Keratinocyte (primary cell): Measurements from ENCODE around the gene TBC1D14. TPM values are rescaled to one million over a fixed set of nuclear protein-coding genes. Genes with fewer than 3 reads are reported as not detected.

Source experiments
- DNase-seq: peaks from one replicate; pipeline ENCODE4 v3.0.0-alpha.2; 2011; ENCODE audit warnings: low read depth, missing footprints, low spot score
- FAIRE-seq: peaks from 2 replicates; lab custom pipeline; 2011; peaks lifted over from hg19 to GRCh38; lab: Jason Lieb, UNC
- H2AFZ ChIP-seq: 2 replicates; pipeline ENCODE4 v1.6.0; 2012; ENCODE audit warnings: low read length, control low read depth, inconsistent platforms; ENCODE audit not compliant: control insufficient read depth
- H3K27ac ChIP-seq: 2 replicates; pipeline ENCODE4 v1.5.1; 2011; ENCODE audit warnings: low read length; ENCODE audit not compliant: control insufficient read depth, insufficient read depth
- H3K27me3 ChIP-seq: 3 replicates; pipeline ENCODE4 v1.6.0; 2011; ENCODE audit warnings: low read length; ENCODE audit not compliant: control insufficient read depth, insufficient read depth; ENCODE audit errors: extremely low read depth
- H3K36me3 ChIP-seq, 2 experiments: 2 replicates in 1 of 2; 3 replicates in 1 of 2; pipeline ENCODE4 v1.5.1; 2011; ENCODE audit warnings: low read length in 2 of 2, mild to moderate bottlenecking in 1 of 2; ENCODE audit not compliant: control insufficient read depth in 2 of 2, insufficient read depth in 2 of 2; ENCODE audit errors: extremely low read depth in 1 of 2
- H3K4me1 ChIP-seq: 3 replicates; pipeline ENCODE4 v1.5.1; 2011; ENCODE audit warnings: low read length; ENCODE audit not compliant: control insufficient read depth, insufficient read depth; ENCODE audit errors: extremely low read depth
- H3K4me2 ChIP-seq: 3 replicates; pipeline ENCODE4 v1.6.0; 2011; ENCODE audit warnings: low read depth, low read length; ENCODE audit not compliant: control insufficient read depth, insufficient read depth; ENCODE audit errors: extremely low read depth
- H3K4me3 ChIP-seq, 3 experiments: fragments of 200-600 bp in 1 of 3; sonication (generic) in 1 of 3; 2 replicates in 2 of 3; 3 replicates in 1 of 3; pipeline ENCODE4 v1.5.1; 2011 to 2016; ENCODE audit warnings: low read length in 3 of 3, mild to moderate bottlenecking in 3 of 3, control low read depth in 2 of 3, inconsistent platforms in 1 of 3, low read depth in 1 of 3, mixed read lengths in 1 of 3, mixed run types in 1 of 3, moderate library complexity in 1 of 3; ENCODE audit not compliant: control insufficient read depth in 2 of 3, insufficient read depth in 2 of 3; ENCODE audit errors: extremely low read depth in 1 of 3
- H3K79me2 ChIP-seq: 2 replicates; pipeline ENCODE4 v1.6.0; 2012; ENCODE audit warnings: low read length; ENCODE audit not compliant: control insufficient read depth, insufficient read depth
- H3K9ac ChIP-seq: 3 replicates; pipeline ENCODE4 v1.6.0; 2011; ENCODE audit warnings: low read length; ENCODE audit not compliant: control insufficient read depth, insufficient read depth; ENCODE audit errors: extremely low read depth
- H3K9me1 ChIP-seq: 3 replicates; pipeline ENCODE4 v1.6.0; 2011; ENCODE audit warnings: low read length; ENCODE audit not compliant: control insufficient read depth, insufficient read depth; ENCODE audit errors: extremely low read depth
- H3K9me3 ChIP-seq: 2 replicates; pipeline ENCODE4 v1.5.1; 2012; ENCODE audit warnings: low read depth, low read length; ENCODE audit not compliant: control insufficient read depth
- H4K20me1 ChIP-seq: 3 replicates; pipeline ENCODE4 v1.6.0; 2011; ENCODE audit warnings: low read length; ENCODE audit not compliant: control insufficient read depth, insufficient read depth; ENCODE audit errors: extremely low read depth
- CTCF ChIP-seq, 3 experiments: IDR thresholded peaks in 1 of 3; conservative IDR thresholded peaks in 1 of 3; optimal IDR thresholded peaks in 1 of 3; 2 replicates in 2 of 3; 3 replicates in 1 of 3; pipeline versions ENCODE3 to v1.5.1; 2011; ENCODE audit warnings: low read length in 3 of 3, mild to moderate bottlenecking in 3 of 3, moderate library complexity in 2 of 3, control low read depth in 1 of 3, inconsistent platforms in 1 of 3; ENCODE audit not compliant: insufficient read depth in 2 of 3; ENCODE audit errors: extremely low read depth in 1 of 3
- EZH2 ChIP-seq: IDR thresholded peaks from one replicate; pipeline ENCODE4 v1.6.1; 2012; ENCODE audit warnings: inconsistent platforms, mild to moderate bottlenecking, low read length, moderate library complexity
- dilution Hi-C: fragments of 300-500 bp; cut with MboI; formaldehyde crosslinking; loops from one replicate; pipeline ENCODE4 v1.7.0; 2020; ENCODE audit warnings: low sequenced_read_pairs; ENCODE audit not compliant: extremely low pct_ligation_motif_present
- polyA plus RNA-seq, 5 experiments: library from polyadenylated mRNA; depleted of rRNA in 3 of 5; stranded (reverse) in 3 of 5; stranded (forward) in 1 of 5; unstranded in 1 of 5; fragments of >200 nt; gene quantifications; 1 replicate in 1 of 5; 2 replicates in 3 of 5; 3 replicates in 1 of 5; pipeline versions ENCODE4 v1.2.1 to v1.2.3, GENCODE V29; 2011 to 2012; ENCODE audit warnings: missing spikeins in 2 of 5, low read depth in 1 of 5, low replicate concordance in 1 of 5

Gene TBC1D14
- polyA plus RNA-seq, 1 donor (not counting 4 experiments of a cell fraction or from before 2014, with no cell fraction given): 55.1 TPM

- DNase-seq: no peak
These were observed 77.9 kb downstream of the TBC1D14 start for GRCh38 chr4:6987588-6987961.

GRCh38 chr4:6988016-6988715, 78.5 kb downstream of the TBC1D14 start:
- H3K79me2 ChIP-seq: peaks cover 43% of the 10 kb centered on the region
- peak overlapping the region; percentile 84 for H3K4me2 ChIP-seq
- H2AFZ ChIP-seq: no peak overlapping the region
- peak overlapping the region; percentile 94 for H3K27ac ChIP-seq
- peaks cover 8% of the 10 kb centered on the region for H4K20me1 ChIP-seq
- H3K4me1 ChIP-seq: peaks cover 59% of the 10 kb centered on the region
- peaks cover 0 to 21% of the 10 kb centered on the region in 2 experiments for H3K36me3 ChIP-seq
- no peak for FAIRE-seq
- dilution Hi-C loops: no loop called here
- no peaks in the 10 kb centered on the region for H3K9me3 ChIP-seq
- no peak for TF ChIP-seq CTCF (optimal IDR thresholded peaks at IDR 0.05 in 1 of 3, IDR thresholded peaks at IDR 0.05 in 1 of 3, conservative IDR thresholded peaks at IDR 0.05 in 1 of 3; ENCODE audit: extremely low read depth in 1 of 3, insufficient read depth in 2 of 3, low read length in 3 of 3)
- TF ChIP-seq EZH2: no peak
- peak overlapping the region; percentile 81 to 96 (median 88) for H3K4me3 ChIP-seq
- H3K9ac ChIP-seq: peak overlapping the region; percentile 97
- no peak for DNase-seq
- peaks cover 4% of the 10 kb centered on the region for H3K9me1 ChIP-seq
- H3K27me3 ChIP-seq: no peaks in the 10 kb centered on the region

More at GRCh38 chr4:6987588-6987961, 77.9 kb downstream of the TBC1D14 start:
- dilution Hi-C loops: no loop called here
- H4K20me1 ChIP-seq: peaks cover 8% of the 10 kb centered on the region
- peak overlapping the region; percentile 97 for H3K9ac ChIP-seq
- H3K27me3 ChIP-seq: no peaks in the 10 kb centered on the region
- H3K36me3 ChIP-seq: peaks cover 0 to 21% of the 10 kb centered on the region in 2 experiments
- H3K27ac ChIP-seq: peak overlapping the region; percentile 94
- peak overlapping the region; percentile 81 to 96 (median 88) for H3K4me3 ChIP-seq
- peak; percentile 36 for FAIRE-seq
- no peak for TF ChIP-seq EZH2
- no peak for TF ChIP-seq CTCF (optimal IDR thresholded peaks at IDR 0.05 in 1 of 3, IDR thresholded peaks at IDR 0.05 in 1 of 3, conservative IDR thresholded peaks at IDR 0.05 in 1 of 3; ENCODE audit: extremely low read depth in 1 of 3, insufficient read depth in 2 of 3, low read length in 3 of 3)
- peaks cover 3% of the 10 kb centered on the region for H3K9me1 ChIP-seq
- peak overlapping the region; percentile 74 for H2AFZ ChIP-seq
- peak overlapping the region; percentile 84 for H3K4me2 ChIP-seq
- peaks cover 53% of the 10 kb centered on the region for H3K4me1 ChIP-seq
- H3K79me2 ChIP-seq: peaks cover 41% of the 10 kb centered on the region
- no peaks in the 10 kb centered on the region for H3K9me3 ChIP-seq
